ENCODE data around the gene KLHL22. TPM values are rescaled to one million over a fixed set of nuclear protein-coding genes. Genes with fewer than 3 reads are reported as not detected.

KLHL22 gene
- total and polyA plus RNA-seq, 2 experiments from 2014 or later: 23.6 to 38.0 TPM

- Histone ChIP-seq H3K4me3 (no peak overlapping the region), H3K36me3 (replicated peaks; ENCODE audit: insufficient read depth, low read depth) (no peaks in the 10 kb centered on the region), H3K79me2 (no peaks in the 10 kb centered on the region), H3K4me1 (ENCODE audit: insufficient read depth) (no peaks in the 10 kb centered on the region), H2AFZ (no peak overlapping the region), H3K27me3 (no peaks in the 10 kb centered on the region), H3K9me2 (replicated peaks; ENCODE audit: insufficient read depth) (no peaks in the 10 kb centered on the region), H4K20me1 (ENCODE audit: insufficient read depth, poor library complexity, severe bottlenecking) (no peaks in the 10 kb centered on the region), H3K27ac (no peak overlapping the region), H3K9me3 (ENCODE audit: low read depth) (no peaks in the 10 kb centered on the region), H3K4me2 (no peak overlapping the region)
- no peak for DNase-seq (ENCODE audit: low spot score)
- 96% methylated on average over 3 of the region's 3 CpGs for WGBS (ENCODE audit: low lambda C conversion rate, missing lambda C conversion rate)
- TF ChIP-seq EZH2phosphoT487 (IDR thresholded peaks at IDR 0.05; ENCODE audit: low read depth, severe bottlenecking, unreplicated experiment) (no peak), CTCF (IDR thresholded peaks at IDR 0.05; ENCODE audit: poor library complexity) (no peak), EZH2 (IDR thresholded peaks at IDR 0.05; ENCODE audit: borderline replicate concordance) (no peak)
These were observed 36.4 kb downstream of the KLHL22 start for GRCh38 chr22:20459152-20459542.

GRCh38 chr22:20458530-20459151 is 37.0 kb downstream of the KLHL22 start:
- Histone ChIP-seq H3K4me1 (ENCODE audit: insufficient read depth) (no peaks in the 10 kb centered on the region), H3K79me2 (no peaks in the 10 kb centered on the region), H3K36me3 (replicated peaks; ENCODE audit: insufficient read depth, low read depth) (no peaks in the 10 kb centered on the region)

GRCh38 chr22:20457506-20458240 is 37.9 kb downstream of the KLHL22 start:
- H3K4me2 ChIP-seq: no peak overlapping the region
- H2AFZ ChIP-seq: no peak overlapping the region
- H3K9me2 ChIP-seq (replicated peaks; ENCODE audit: insufficient read depth): no peaks in the 10 kb centered on the region
- TF ChIP-seq EZH2 (IDR thresholded peaks at IDR 0.05; ENCODE audit: borderline replicate concordance): no peak
- no peak for TF ChIP-seq CTCF (IDR thresholded peaks at IDR 0.05; ENCODE audit: poor library complexity)
- no peak for TF ChIP-seq EZH2phosphoT487 (IDR thresholded peaks at IDR 0.05; ENCODE audit: low read depth, severe bottlenecking, unreplicated experiment)
- no peaks in the 10 kb centered on the region for H3K9me3 ChIP-seq (ENCODE audit: low read depth)
- H3K4me3 ChIP-seq: no peak overlapping the region
- H3K36me3 ChIP-seq (replicated peaks; ENCODE audit: insufficient read depth, low read depth): no peaks in the 10 kb centered on the region
- WGBS (ENCODE audit: low lambda C conversion rate, missing lambda C conversion rate): 96% methylated on average over 15 of the region's 15 CpGs
- no peaks in the 10 kb centered on the region for H3K79me2 ChIP-seq
- no peaks in the 10 kb centered on the region for H3K4me1 ChIP-seq (ENCODE audit: insufficient read depth)
- H4K20me1 ChIP-seq (ENCODE audit: insufficient read depth, poor library complexity, severe bottlenecking): no peaks in the 10 kb centered on the region
- no peaks in the 10 kb centered on the region for H3K27me3 ChIP-seq
- H3K27ac ChIP-seq: no peak overlapping the region
- no peak for DNase-seq (ENCODE audit: low spot score)

More at GRCh38 chr22:20458530-20459151, 37.0 kb downstream of the KLHL22 start:
- WGBS (ENCODE audit: low lambda C conversion rate, missing lambda C conversion rate): 77% methylated on average over 8 of the region's 8 CpGs
- Histone ChIP-seq H3K9me2 (replicated peaks; ENCODE audit: insufficient read depth) (no peaks in the 10 kb centered on the region), H3K27ac (no peak overlapping the region), H3K4me2 (no peak overlapping the region), H3K27me3 (no peaks in the 10 kb centered on the region), H3K4me3 (no peak overlapping the region), H3K9me3 (ENCODE audit: low read depth) (no peaks in the 10 kb centered on the region), H2AFZ (no peak overlapping the region), H4K20me1 (ENCODE audit: insufficient read depth, poor library complexity, severe bottlenecking) (no peaks in the 10 kb centered on the region)
- no peak for TF ChIP-seq EZH2 (IDR thresholded peaks at IDR 0.05; ENCODE audit: borderline replicate concordance)
- TF ChIP-seq EZH2phosphoT487 (IDR thresholded peaks at IDR 0.05; ENCODE audit: low read depth, severe bottlenecking, unreplicated experiment): no peak
- TF ChIP-seq CTCF (IDR thresholded peaks at IDR 0.05; ENCODE audit: poor library complexity): no peak
- no peak for DNase-seq (ENCODE audit: low spot score)

Data from hepatocyte (in vitro differentiated cells).